ENCODE measurements around the gene PLEKHA5. TPM values are rescaled to one million over a fixed set of nuclear protein-coding genes. Genes with fewer than 3 reads are reported as not detected.
A peak's percentile ranks its signal among the peaks of the same experiment; 100 is the strongest.

PLEKHA5 gene
- total and polyA plus RNA-seq, 7 donors, result 7.0 to 32.6 (median 14.7) TPM

DNA sequence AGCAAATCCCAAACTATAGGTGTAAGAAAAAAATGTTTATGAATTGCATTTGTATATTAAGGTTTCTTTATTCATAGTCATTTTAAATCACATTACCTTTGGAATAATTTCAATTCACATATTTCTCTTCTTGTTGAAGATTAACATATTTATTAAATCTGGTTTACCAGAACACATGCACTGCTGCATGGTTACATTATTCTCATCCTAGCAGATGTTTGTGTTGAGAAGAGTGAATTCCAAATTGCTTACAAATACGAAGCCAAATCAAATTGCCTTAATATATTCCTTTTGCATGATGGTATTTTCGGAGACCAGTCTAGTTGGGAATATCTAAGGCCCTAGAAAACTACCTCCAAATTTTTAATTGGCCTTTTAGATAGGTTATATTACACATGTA lies 130.6 kb downstream of the PLEKHA5 start:
- H3K4me3 ChIP-seq, result no peak overlapping the region
- no peak overlapping the region for H3K27ac ChIP-seq
- intact Hi-C loops (cut with DNase I), result no loop called here
- H3K9me3 ChIP-seq, result no peaks in the 10 kb centered on the region
- no peaks in the 10 kb centered on the region for H3K36me3 ChIP-seq
- TF ChIP-seq POLR2A (IDR thresholded peaks at IDR 0.05) (no peak), EP300 (IDR thresholded peaks at IDR 0.05) (no peak), POLR2AphosphoS5 (IDR thresholded peaks at IDR 0.05) (no peak), CTCF (IDR thresholded peaks at IDR 0.05) (no peak)
- 88 to 91% methylated on average over 2 of the region's 2 CpGs for WGBS, 2 donors
- H3K27me3 ChIP-seq, result no peaks in the 10 kb centered on the region
- DNase-seq, result no peak
- H3K4me1 ChIP-seq, result no peaks in the 10 kb centered on the region

GRCh38 chr12:19261773-19262172 lies 132.2 kb downstream of the PLEKHA5 start:
- TF ChIP-seq POLR2AphosphoS5 (IDR thresholded peaks at IDR 0.05) (no peak), POLR2A (IDR thresholded peaks at IDR 0.05) (no peak), EP300 (IDR thresholded peaks at IDR 0.05) (no peak), CTCF (IDR thresholded peaks at IDR 0.05) (no peak)

GRCh38 chr12:19263672-19264071 lies 134.1 kb downstream of the PLEKHA5 start:
- intact Hi-C loops (cut with DNase I), result no loop called here
- 93 to 95% methylated on average over 3 of the region's 3 CpGs for WGBS, 2 donors

More at GRCh38 chr12:19261773-19262172, 132.2 kb downstream of the PLEKHA5 start:
- H3K36me3 ChIP-seq, result no peaks in the 10 kb centered on the region
- H3K4me3 ChIP-seq, result no peak overlapping the region
- H3K27me3 ChIP-seq, result no peaks in the 10 kb centered on the region
- no peak overlapping the region for H3K27ac ChIP-seq
- 94 to 96% methylated on average over 4 of the region's 4 CpGs for WGBS, 2 donors
- no peak for DNase-seq
- H3K4me1 ChIP-seq, result no peaks in the 10 kb centered on the region
- no peaks in the 10 kb centered on the region for H3K9me3 ChIP-seq
- intact Hi-C loops (cut with DNase I), result no loop called here

GRCh38 chr12:19273482-19274330 lies 144.2 kb downstream of the PLEKHA5 start:
- no peak overlapping the region for H3K4me3 ChIP-seq
- no peak overlapping the region for H3K27ac ChIP-seq
- 84% methylated on average over 4 of the region's 4 CpGs for WGBS, 2 donors
- H3K9me3 ChIP-seq, result no peaks in the 10 kb centered on the region
- peak; percentile 78 for DNase-seq
- no peaks in the 10 kb centered on the region for H3K27me3 ChIP-seq
- H3K36me3 ChIP-seq, result peaks cover 0 to 15% (median 1%) of the 10 kb centered on the region in 4 donors
- peaks cover 0 to 10% (median 0%) of the 10 kb centered on the region in 4 donors for H3K4me1 ChIP-seq
- intact Hi-C loops (cut with DNase I), result no loop called here
- TF ChIP-seq POLR2A (IDR thresholded peaks at IDR 0.05) (no peak), EP300 (IDR thresholded peaks at IDR 0.05) (no peak), POLR2AphosphoS5 (IDR thresholded peaks at IDR 0.05) (no peak), CTCF (IDR thresholded peaks at IDR 0.05) (no peak)

More at GRCh38 chr12:19263672-19264071, 134.1 kb downstream of the PLEKHA5 start:
- Histone ChIP-seq H3K4me3 (no peak overlapping the region), H3K4me1 (no peaks in the 10 kb centered on the region), H3K9me3 (no peaks in the 10 kb centered on the region), H3K36me3 (peaks cover 0 to 5% (median 0%) of the 10 kb centered on the region in 4 donors), H3K27ac (no peak overlapping the region), H3K27me3 (no peaks in the 10 kb centered on the region)
- no peak for DNase-seq
- no peak for TF ChIP-seq CTCF (IDR thresholded peaks at IDR 0.05)
- TF ChIP-seq EP300 (IDR thresholded peaks at IDR 0.05), result no peak
- no peak for TF ChIP-seq POLR2AphosphoS5 (IDR thresholded peaks at IDR 0.05)
- no peak for TF ChIP-seq POLR2A (IDR thresholded peaks at IDR 0.05)

Data from sigmoid colon (tissue), 7 donors.